Panc1 (cell line): ENCODE results near the gene MACROD2.

ENCODE experiments used
- POLR2AphosphoS5 ChIP-seq: IDR thresholded peaks from 2 replicates; pipeline ENCODE4 v1.6.1; 2012; ENCODE audit warnings: mild to moderate bottlenecking, low read depth, low read length, moderate library complexity
- REST ChIP-seq, 2 experiments: IDR thresholded peaks; 2 replicates each; pipeline ENCODE4 v1.6.1; 2011 to 2012; ENCODE audit warnings: low read depth in 2 of 2, control low read depth in 1 of 2, low read length in 1 of 2, mild to moderate bottlenecking in 1 of 2, moderate library complexity in 1 of 2; ENCODE audit not compliant: insufficient read depth in 1 of 2
- SIN3A ChIP-seq: IDR thresholded peaks from 2 replicates; pipeline ENCODE4 v1.6.1; 2012; ENCODE audit warnings: low read depth, mild to moderate bottlenecking, low read length, moderate library complexity, borderline replicate concordance; ENCODE audit not compliant: insufficient read depth
- TCF7L2 ChIP-seq: IDR thresholded peaks from 2 replicates; pipeline ENCODE4 v1.6.1; 2011; ENCODE audit warnings: mild to moderate bottlenecking, low read depth, low read length, inconsistent platforms
- TF ChIP-seq, protein P1 (sequence below): fragments of 450-650 bp; IDR thresholded peaks from 2 replicates; pipeline ENCODE4 v1.5.1; 2017; ENCODE audit warnings: mild to moderate bottlenecking

DNA sequence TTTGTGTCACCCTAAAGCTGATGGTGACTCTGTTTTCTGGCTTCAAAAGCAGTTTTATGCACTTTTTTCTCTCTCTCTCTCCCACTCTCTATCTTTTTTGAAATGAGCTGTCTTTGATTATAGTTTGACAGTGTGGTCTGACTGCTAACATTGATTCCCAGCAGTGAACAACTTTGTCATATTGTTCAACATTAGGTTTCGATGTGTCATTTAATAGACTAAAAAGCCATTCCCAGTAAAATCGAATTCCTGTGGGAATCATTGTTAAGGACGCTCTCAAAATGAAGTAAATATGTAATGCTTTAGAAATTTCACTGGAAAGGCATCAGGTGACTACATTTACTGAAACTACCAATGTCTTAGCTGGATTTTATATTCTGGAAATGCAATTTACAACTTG, 412.0 kb downstream of the MACROD2 start:
- TF ChIP-seq, protein P1, sequence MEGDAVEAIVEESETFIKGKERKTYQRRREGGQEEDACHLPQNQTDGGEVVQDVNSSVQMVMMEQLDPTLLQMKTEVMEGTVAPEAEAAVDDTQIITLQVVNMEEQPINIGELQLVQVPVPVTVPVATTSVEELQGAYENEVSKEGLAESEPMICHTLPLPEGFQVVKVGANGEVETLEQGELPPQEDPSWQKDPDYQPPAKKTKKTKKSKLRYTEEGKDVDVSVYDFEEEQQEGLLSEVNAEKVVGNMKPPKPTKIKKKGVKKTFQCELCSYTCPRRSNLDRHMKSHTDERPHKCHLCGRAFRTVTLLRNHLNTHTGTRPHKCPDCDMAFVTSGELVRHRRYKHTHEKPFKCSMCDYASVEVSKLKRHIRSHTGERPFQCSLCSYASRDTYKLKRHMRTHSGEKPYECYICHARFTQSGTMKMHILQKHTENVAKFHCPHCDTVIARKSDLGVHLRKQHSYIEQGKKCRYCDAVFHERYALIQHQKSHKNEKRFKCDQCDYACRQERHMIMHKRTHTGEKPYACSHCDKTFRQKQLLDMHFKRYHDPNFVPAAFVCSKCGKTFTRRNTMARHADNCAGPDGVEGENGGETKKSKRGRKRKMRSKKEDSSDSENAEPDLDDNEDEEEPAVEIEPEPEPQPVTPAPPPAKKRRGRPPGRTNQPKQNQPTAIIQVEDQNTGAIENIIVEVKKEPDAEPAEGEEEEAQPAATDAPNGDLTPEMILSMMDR = no peak
- TF ChIP-seq POLR2AphosphoS5 (no peak), TCF7L2 (no peak), REST (IDR thresholded peaks at IDR 0.05; ENCODE audit: insufficient read depth in 1 of 2, low read depth in 2 of 2, low read length in 1 of 2) (no peak), SIN3A (no peak)
